ENCODE measurements around the gene PLCB4. TPM values are rescaled to one million over a fixed set of nuclear protein-coding genes. Genes with fewer than 3 reads are reported as not detected.

Gene PLCB4
- not detected for total RNA-seq

GRCh38 chr20:9068841-9069663 is at the start of gene PLCB4:
PLCB4 (plus strand) TSS chr20:9069087; CDS start chr20:9307815, 238,728 bp downstream.

GRCh38 chr20:9514461-9515213 is 445.8 kb downstream of the PLCB4 start, which contains the start of gene LAMP5:
LAMP5 (plus strand) TSS chr20:9514590; CDS start chr20:9514853, 263 bp downstream.

Measured in activated naive CD4-positive, alpha-beta T cell treated with anti-CD3 and anti-CD28 coated beads, Interleukin-2, amount 10 ng/mL, durations not matched to agents 5 hours and 36 hours (primary cell).